Measurements from ENCODE around the gene VPS35L.

DNA sequence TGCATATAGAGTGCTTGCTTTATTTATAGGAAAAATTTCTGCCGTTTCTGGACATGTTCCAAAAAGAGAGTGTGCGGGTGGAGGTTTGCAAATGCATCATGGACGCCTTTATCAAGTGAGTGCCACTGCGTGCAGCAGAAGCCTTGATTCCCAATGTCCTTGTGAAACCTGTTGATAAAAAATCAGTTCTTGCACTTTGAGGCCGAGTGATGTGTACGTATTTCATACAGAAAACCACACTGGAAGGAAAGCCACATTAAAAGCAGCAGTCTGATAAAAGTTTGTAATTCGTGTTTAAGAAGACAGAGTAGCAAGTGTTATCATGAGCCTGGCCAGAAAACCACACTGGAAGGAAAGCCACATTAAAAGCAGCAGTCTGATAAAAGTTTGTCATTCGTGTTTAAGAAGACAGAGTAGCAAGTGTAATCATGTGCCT, 84.5 kb downstream of the VPS35L start:
- TF ChIP-seq CTCF (IDR thresholded peaks at IDR 0.05; ENCODE audit: poor library complexity) (no peak), EZH2 (IDR thresholded peaks at IDR 0.05; ENCODE audit: borderline replicate concordance) (no peak), EZH2phosphoT487 (IDR thresholded peaks at IDR 0.05; ENCODE audit: low read depth, severe bottlenecking, unreplicated experiment) (no peak)

Measured in hepatocyte (in vitro differentiated cells).